GM18519 (cell line): ENCODE results near the gene SUSD4.

Experiments
- ATAC-seq: cut with Tn5 transposase; IDR thresholded peaks from one replicate; pipeline ENCODE4 v1.9.1; 2021; ENCODE audit warnings: mild to moderate bottlenecking, moderate library complexity; ENCODE audit not compliant: unreplicated experiment, low FRiP score

Gene SUSD4

GRCh38 chr1:223198628-223198965, 165.4 kb downstream of the SUSD4 start:
- ATAC-seq, result no peak

GRCh38 chr1:223197923-223198627, 165.9 kb downstream of the SUSD4 start:
- ATAC-seq, result no peak

- peak; percentile 56 for ATAC-seq
Measured at GRCh38 chr1:223189903-223190724, 173.9 kb downstream of the SUSD4 start.

GRCh38 chr1:223189525-223189902, 174.5 kb downstream of the SUSD4 start:
- no peak for ATAC-seq

GRCh38 chr1:223188618-223189356, 175.2 kb downstream of the SUSD4 start:
- no peak for ATAC-seq

- ATAC-seq, result no peak
Measured at GRCh38 chr1:223186800-223187199, 177.2 kb downstream of the SUSD4 start.

GRCh38 chr1:223183268-223183862, 180.6 kb downstream of the SUSD4 start:
- ATAC-seq, result no peak

- no peak for ATAC-seq
Measured at GRCh38 chr1:223180731-223181321, 183.2 kb downstream of the SUSD4 start.

GRCh38 chr1:223179786-223180185, 184.2 kb downstream of the SUSD4 start:
- no peak for ATAC-seq

- no peak for ATAC-seq
Measured at GRCh38 chr1:223179280-223179679, 184.7 kb downstream of the SUSD4 start.

GRCh38 chr1:223177681-223178080, 186.3 kb downstream of the SUSD4 start:
- ATAC-seq, result no peak

GRCh38 chr1:223176437-223176836, 187.5 kb downstream of the SUSD4 start:
- no peak for ATAC-seq

GRCh38 chr1:223175633-223176032, 188.3 kb downstream of the SUSD4 start:
- no peak for ATAC-seq

- no peak for ATAC-seq
Measured at GRCh38 chr1:223175032-223175431, 188.9 kb downstream of the SUSD4 start.
